Measurements from ENCODE around the gene DPH7.

DNA sequence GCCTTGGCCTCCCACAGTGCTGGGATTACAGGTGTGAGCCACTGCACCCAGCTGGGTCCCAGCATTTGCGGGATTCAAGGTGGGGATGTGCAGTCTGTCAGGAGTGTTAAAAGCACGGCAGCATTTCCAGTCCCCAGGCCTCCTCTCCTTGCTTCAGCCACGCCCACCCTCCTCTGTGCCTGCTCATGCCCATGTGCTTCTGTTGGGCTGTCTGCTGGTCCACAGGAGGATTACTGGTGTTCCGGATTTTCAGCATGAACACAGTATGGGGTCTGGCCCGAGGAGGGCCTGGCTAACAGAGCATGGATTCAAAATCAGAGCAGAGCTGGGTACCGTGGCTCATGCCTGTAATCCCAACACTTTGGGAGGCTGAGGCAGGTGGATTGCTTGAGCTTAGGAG is 32.2 kb upstream of the DPH7 start:
- TF ChIP-seq, protein P1, sequence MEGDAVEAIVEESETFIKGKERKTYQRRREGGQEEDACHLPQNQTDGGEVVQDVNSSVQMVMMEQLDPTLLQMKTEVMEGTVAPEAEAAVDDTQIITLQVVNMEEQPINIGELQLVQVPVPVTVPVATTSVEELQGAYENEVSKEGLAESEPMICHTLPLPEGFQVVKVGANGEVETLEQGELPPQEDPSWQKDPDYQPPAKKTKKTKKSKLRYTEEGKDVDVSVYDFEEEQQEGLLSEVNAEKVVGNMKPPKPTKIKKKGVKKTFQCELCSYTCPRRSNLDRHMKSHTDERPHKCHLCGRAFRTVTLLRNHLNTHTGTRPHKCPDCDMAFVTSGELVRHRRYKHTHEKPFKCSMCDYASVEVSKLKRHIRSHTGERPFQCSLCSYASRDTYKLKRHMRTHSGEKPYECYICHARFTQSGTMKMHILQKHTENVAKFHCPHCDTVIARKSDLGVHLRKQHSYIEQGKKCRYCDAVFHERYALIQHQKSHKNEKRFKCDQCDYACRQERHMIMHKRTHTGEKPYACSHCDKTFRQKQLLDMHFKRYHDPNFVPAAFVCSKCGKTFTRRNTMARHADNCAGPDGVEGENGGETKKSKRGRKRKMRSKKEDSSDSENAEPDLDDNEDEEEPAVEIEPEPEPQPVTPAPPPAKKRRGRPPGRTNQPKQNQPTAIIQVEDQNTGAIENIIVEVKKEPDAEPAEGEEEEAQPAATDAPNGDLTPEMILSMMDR (IDR thresholded peaks at IDR 0.05) = no peak
- TF ChIP-seq POLR2A (IDR thresholded peaks at IDR 0.05) (no peak), POLR2AphosphoS5 (IDR thresholded peaks at IDR 0.05) (no peak), EP300 (IDR thresholded peaks at IDR 0.05) (no peak)

Measured in gastroesophageal sphincter (tissue), 3 donors.